CD14-positive monocyte (primary cell): ENCODE measurements around the gene BCKDHA. TPM values are rescaled to one million over a fixed set of nuclear protein-coding genes. Genes with fewer than 3 reads are reported as not detected.

Source experiments
- DNase-seq, 3 donors: peaks; one replicate each; pipeline ENCODE4 v3.0.0-alpha.2; 2011 to 2022
- H2AFZ ChIP-seq: 2 replicates; pipeline ENCODE4 v1.6.0; 2012; ENCODE audit warnings: mild to moderate bottlenecking, low read depth, low read length, inconsistent platforms; ENCODE audit not compliant: insufficient read depth, poor library complexity, severe bottlenecking
- H3K27ac ChIP-seq, 2 donors: 1 replicate in 1 of 2; 2 replicates in 1 of 2; pipeline ENCODE4 v1.5.1; 2012 to 2013; ENCODE audit warnings: low read length in 2 of 2, control low read depth in 1 of 2, inconsistent platforms in 1 of 2, low read depth in 1 of 2, mild to moderate bottlenecking in 1 of 2
- H3K27me3 ChIP-seq, 2 donors: one replicate each; pipeline versions ENCODE4 v1.6.0 to v1.6.1; 2011 to 2013; ENCODE audit warnings: low read length in 2 of 2; ENCODE audit not compliant: control insufficient read depth in 2 of 2, insufficient read depth in 2 of 2
- H3K36me3 ChIP-seq, 2 donors: replicated peaks in 1 of 2; 1 replicate in 1 of 2; 2 replicates in 1 of 2; pipeline versions ENCODE4 v1.5.1 to v1.6.1; 2012 to 2013; ENCODE audit warnings: low read length in 2 of 2, control low read depth in 1 of 2, inconsistent platforms in 1 of 2, mild to moderate bottlenecking in 1 of 2; ENCODE audit not compliant: insufficient read depth in 2 of 2, control insufficient read depth in 1 of 2
- H3K4me1 ChIP-seq, 2 donors: 1 replicate in 1 of 2; 2 replicates in 1 of 2; pipeline versions ENCODE4 v1.5.1 to v1.6.1; 2012 to 2013; ENCODE audit warnings: low read length in 2 of 2, control low read depth in 1 of 2, inconsistent platforms in 1 of 2, mild to moderate bottlenecking in 1 of 2, moderate library complexity in 1 of 2; ENCODE audit not compliant: insufficient read depth in 2 of 2, control insufficient read depth in 1 of 2
- H3K4me2 ChIP-seq: replicated peaks from 2 replicates; pipeline ENCODE3; 2012; ENCODE audit warnings: low read length, moderate library complexity, mild to moderate bottlenecking; ENCODE audit not compliant: poor library complexity, severe bottlenecking; ENCODE audit errors: extremely low read depth
- H3K4me3 ChIP-seq, 3 experiments: fragments of 200-600 bp in 1 of 3; sonication (generic) in 1 of 3; replicated peaks in 1 of 3; 1 replicate in 2 of 3; 2 replicates in 1 of 3; pipeline ENCODE4 v1.5.1; 2011 to 2013; ENCODE audit warnings: low read length in 3 of 3, mild to moderate bottlenecking in 3 of 3, control low read depth in 2 of 3, low read depth in 2 of 3, inconsistent platforms in 1 of 3, moderate library complexity in 1 of 3
- H3K79me2 ChIP-seq: 2 replicates; pipeline ENCODE4 v1.6.0; 2012; ENCODE audit warnings: mild to moderate bottlenecking, control low read depth, inconsistent platforms, low read length, moderate library complexity; ENCODE audit not compliant: insufficient read depth
- H3K9ac ChIP-seq: 2 replicates; pipeline ENCODE4 v1.6.0; 2017; ENCODE audit warnings: low read length, mild to moderate bottlenecking; ENCODE audit not compliant: insufficient read depth, poor library complexity, severe bottlenecking
- H3K9me3 ChIP-seq, 2 donors: replicated peaks in 1 of 2; 1 replicate in 1 of 2; 2 replicates in 1 of 2; pipeline versions ENCODE4 v1.5.1 to v1.6.1; 2012 to 2013; ENCODE audit warnings: low read length in 2 of 2, control low read depth in 1 of 2; ENCODE audit not compliant: control insufficient read depth in 1 of 2, insufficient read depth in 1 of 2
- H4K20me1 ChIP-seq: 2 replicates; pipeline ENCODE4 v1.6.0; 2012; ENCODE audit warnings: mild to moderate bottlenecking, low read length, control low read depth, moderate library complexity; ENCODE audit not compliant: insufficient read depth
- H3K27ac Mint-ChIP-seq, 7 donors: one replicate each; pipeline ENCODE4 v1.8.0; 2020; ENCODE audit warnings: mild to moderate bottlenecking in 7 of 7, mixed read lengths in 7 of 7, moderate library complexity in 6 of 7, inconsistent platforms in 2 of 7
- H3K27me3 Mint-ChIP-seq, 3 donors: one replicate each; pipeline ENCODE4 v1.8.0; 2021 to 2022; ENCODE audit warnings: low read depth in 3 of 3, mild to moderate bottlenecking in 3 of 3, mixed read lengths in 3 of 3, moderate library complexity in 3 of 3, inconsistent platforms in 1 of 3
- H3K36me3 Mint-ChIP-seq, 2 donors: one replicate each; pipeline ENCODE4 v1.8.0; 2020; ENCODE audit warnings: mixed read lengths in 2 of 2, inconsistent platforms in 1 of 2, mild to moderate bottlenecking in 1 of 2
- H3K4me1 Mint-ChIP-seq: one replicate; pipeline ENCODE4 v1.8.0; 2020; ENCODE audit warnings: mild to moderate bottlenecking, mixed read lengths
- H3K4me3 Mint-ChIP-seq, 2 donors: one replicate each; pipeline ENCODE4 v1.8.0; 2020; ENCODE audit warnings: mild to moderate bottlenecking in 2 of 2, mixed read lengths in 2 of 2, moderate library complexity in 1 of 2
- H3K9me3 Mint-ChIP-seq, 7 donors: one replicate each; pipeline ENCODE4 v1.8.0; 2020 to 2022; ENCODE audit warnings: mixed read lengths in 7 of 7, mild to moderate bottlenecking in 6 of 7, moderate library complexity in 6 of 7, inconsistent platforms in 2 of 7
- WGBS: methylation state at CpG from one replicate; pipeline ENCODE4 v1.1.5; 2013; ENCODE audit warnings: missing lambda C conversion rate; ENCODE audit not compliant: insufficient coverage; 5-methylcytosine and 5-hydroxymethylcytosine counted together
- intact Hi-C, 2 donors: fragments of 100-400 bp; cut with micrococcal nuclease; formaldehyde crosslinking; loops; one replicate each; pipeline versions ENCODE4 v1.15.0 to v1.15.1; 2023
- polyA plus RNA-seq, 3 donors: library from polyadenylated mRNA; depleted of rRNA in 1 of 3; unstranded in 2 of 3; stranded (reverse) in 1 of 3; fragments of 300-500 nt in 2 of 3; fragments of >200 nt in 1 of 3; fragmentation: Illumina TruSeq in 2 of 3; gene quantifications; 1 replicate in 2 of 3; 2 replicates in 1 of 3; pipeline ENCODE4 v1.2.3, GENCODE V29; 2012 to 2021
- TF ChIP-seq, protein P1 (sequence below): fragments of 200-600 bp; IDR thresholded peaks from one replicate; pipeline ENCODE4 v1.8.0; 2022; ENCODE audit warnings: antibody characterized with exemption, mild to moderate bottlenecking

BCKDHA gene
- polyA plus RNA-seq, 3 donors, result 52.4 to 90.1 (median 87.6) TPM

- WGBS, result 89% methylated on average over 5 of the region's 6 CpGs
- TF ChIP-seq, protein P1, sequence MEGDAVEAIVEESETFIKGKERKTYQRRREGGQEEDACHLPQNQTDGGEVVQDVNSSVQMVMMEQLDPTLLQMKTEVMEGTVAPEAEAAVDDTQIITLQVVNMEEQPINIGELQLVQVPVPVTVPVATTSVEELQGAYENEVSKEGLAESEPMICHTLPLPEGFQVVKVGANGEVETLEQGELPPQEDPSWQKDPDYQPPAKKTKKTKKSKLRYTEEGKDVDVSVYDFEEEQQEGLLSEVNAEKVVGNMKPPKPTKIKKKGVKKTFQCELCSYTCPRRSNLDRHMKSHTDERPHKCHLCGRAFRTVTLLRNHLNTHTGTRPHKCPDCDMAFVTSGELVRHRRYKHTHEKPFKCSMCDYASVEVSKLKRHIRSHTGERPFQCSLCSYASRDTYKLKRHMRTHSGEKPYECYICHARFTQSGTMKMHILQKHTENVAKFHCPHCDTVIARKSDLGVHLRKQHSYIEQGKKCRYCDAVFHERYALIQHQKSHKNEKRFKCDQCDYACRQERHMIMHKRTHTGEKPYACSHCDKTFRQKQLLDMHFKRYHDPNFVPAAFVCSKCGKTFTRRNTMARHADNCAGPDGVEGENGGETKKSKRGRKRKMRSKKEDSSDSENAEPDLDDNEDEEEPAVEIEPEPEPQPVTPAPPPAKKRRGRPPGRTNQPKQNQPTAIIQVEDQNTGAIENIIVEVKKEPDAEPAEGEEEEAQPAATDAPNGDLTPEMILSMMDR, result no peak
- H3K4me1 Mint-ChIP-seq, result peaks cover 75% of the 10 kb centered on the region
- H4K20me1 ChIP-seq, result peaks cover 30% of the 10 kb centered on the region
- intact Hi-C loops, result loop anchor here in 1 of 2 donors (10.0 kb wide), 1 partner anchor 47 kb away; the partner anchor contains the start of gene TMEM91
- H3K4me3 Mint-ChIP-seq, result peak overlapping the region in 1 of 2 donors; percentile 41
- peaks cover 46% of the 10 kb centered on the region for H3K79me2 ChIP-seq
- peak overlapping the region; percentile 41 for H3K9ac ChIP-seq
- no peaks in the 10 kb centered on the region for H3K9me3 ChIP-seq
- peaks cover 62 to 67% of the 10 kb centered on the region in 2 donors for H3K36me3 ChIP-seq
- H3K27ac ChIP-seq, result peak overlapping the region; percentile 86 to 96
- H3K4me1 ChIP-seq, result peaks cover 73 to 79% of the 10 kb centered on the region in 2 donors
- H3K27me3 ChIP-seq, result no peaks in the 10 kb centered on the region
- peak overlapping the region; percentile 56 for H3K4me2 ChIP-seq
- no peak for DNase-seq
- peaks cover 0 to 5% (median 0%) of the 10 kb centered on the region in 7 donors for H3K9me3 Mint-ChIP-seq
- peak overlapping the region; percentile 87 to 97 (median 96) for H3K27ac Mint-ChIP-seq
- no peak overlapping the region for H2AFZ ChIP-seq
- H3K4me3 ChIP-seq, result peak overlapping the region in 1 of 3 experiments; percentile 29
- H3K27me3 Mint-ChIP-seq, result peaks cover 0 to 1% (median 0%) of the 10 kb centered on the region in 3 donors
- H3K36me3 Mint-ChIP-seq, result peaks cover 59 to 87% of the 10 kb centered on the region in 2 donors
Measured at GRCh38 chr19:41421314-41421713, 23.7 kb downstream of the BCKDHA start.

GRCh38 chr19:41421973-41422372 lies 24.4 kb downstream of the BCKDHA start:
- Histone ChIP-seq H3K36me3 (peaks cover 57 to 60% of the 10 kb centered on the region in 2 donors), H4K20me1 (peaks cover 34% of the 10 kb centered on the region), H2AFZ (no peak overlapping the region), H3K9ac (no peak overlapping the region), H3K4me2 (no peak overlapping the region), H3K79me2 (peaks cover 53% of the 10 kb centered on the region), H3K9me3 (no peaks in the 10 kb centered on the region), H3K4me3 (no peak overlapping the region), H3K27me3 (no peaks in the 10 kb centered on the region), H3K4me1 (peaks cover 79 to 85% of the 10 kb centered on the region in 2 donors), H3K27ac (peak overlapping the region; percentile 86 to 96)
- no peak for DNase-seq
- TF ChIP-seq, protein P1, result no peak
- peaks cover 0 to 1% (median 0%) of the 10 kb centered on the region in 3 donors for H3K27me3 Mint-ChIP-seq
- intact Hi-C loops, result loop anchor here in 1 of 2 donors (10.0 kb wide), 1 partner anchor 47 kb away; the partner anchor contains the start of gene TMEM91
- 96% methylated on average over 17 of the region's 20 CpGs for WGBS
- H3K27ac Mint-ChIP-seq, result peak overlapping the region; percentile 76 to 97 (median 94)
- peaks cover 82% of the 10 kb centered on the region for H3K4me1 Mint-ChIP-seq
- no peak overlapping the region for H3K4me3 Mint-ChIP-seq
- peaks cover 54 to 80% of the 10 kb centered on the region in 2 donors for H3K36me3 Mint-ChIP-seq
- H3K9me3 Mint-ChIP-seq, result peaks cover 0 to 5% (median 0%) of the 10 kb centered on the region in 7 donors
